Stimulated activated CD4-positive, alpha-beta T cell treated with anti-CD3 and anti-CD28 coated beads, Interleukin-15, amount 100 ng/mL, for 48 hours (primary cell): ENCODE results near the gene CTNNAL1.
A peak's percentile ranks its signal among the peaks of the same experiment; 100 is the strongest.

Experiments used
- DNase-seq, 2 donors: peaks; one replicate each; pipeline ENCODE4 v3.0.0-alpha.2; 2020; ENCODE audit warnings: low read depth in 2 of 2

The CTNNAL1 gene

GRCh38 chr9:109027176-109027575 lies 13.9 kb upstream of the CTNNAL1 start:
- no peak for DNase-seq

DNA sequence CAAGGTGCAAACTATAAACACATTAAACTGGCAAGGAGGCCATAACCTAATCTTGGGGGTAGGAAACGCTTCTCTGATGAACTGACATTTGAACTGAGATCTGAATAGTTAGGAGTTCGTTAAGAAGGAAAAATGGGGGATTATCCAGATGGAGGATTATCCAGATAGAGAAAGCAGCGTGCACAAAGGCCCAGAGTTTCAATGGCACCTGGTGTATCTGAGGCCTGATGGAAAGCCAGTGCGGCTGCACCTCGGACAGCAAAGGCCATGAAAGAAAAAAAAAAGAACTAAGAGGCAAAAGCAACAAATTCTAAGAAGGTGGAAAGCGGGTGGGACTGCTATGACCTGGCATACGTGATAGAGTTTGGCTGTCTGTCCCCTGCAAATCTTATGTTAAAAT lies 13.0 kb upstream of the CTNNAL1 start:
- DNase-seq, result no peak

DNA sequence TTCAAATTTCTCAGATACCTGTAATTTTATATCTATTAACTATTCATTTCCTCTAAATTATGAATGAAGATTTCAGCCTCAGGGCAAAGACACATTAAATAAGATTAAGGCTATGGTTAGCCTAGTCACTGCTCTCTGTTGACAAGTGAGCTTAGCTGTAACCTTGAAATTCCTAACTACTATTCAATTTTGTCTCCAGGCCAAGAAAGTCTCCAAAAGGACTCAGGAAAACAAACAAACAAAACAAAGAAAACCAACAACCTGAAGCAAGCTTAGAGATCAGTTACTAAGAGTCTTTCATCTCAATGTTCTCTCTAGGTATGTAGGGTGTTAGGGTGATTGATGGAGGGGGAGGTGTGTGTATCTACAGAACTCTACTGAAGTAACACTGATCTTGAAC lies 9.6 kb upstream of the CTNNAL1 start:
- no peak for DNase-seq

- DNase-seq, result no peak
These were observed 7.5 kb upstream of the CTNNAL1 start for GRCh38 chr9:109020581-109021511.

DNA sequence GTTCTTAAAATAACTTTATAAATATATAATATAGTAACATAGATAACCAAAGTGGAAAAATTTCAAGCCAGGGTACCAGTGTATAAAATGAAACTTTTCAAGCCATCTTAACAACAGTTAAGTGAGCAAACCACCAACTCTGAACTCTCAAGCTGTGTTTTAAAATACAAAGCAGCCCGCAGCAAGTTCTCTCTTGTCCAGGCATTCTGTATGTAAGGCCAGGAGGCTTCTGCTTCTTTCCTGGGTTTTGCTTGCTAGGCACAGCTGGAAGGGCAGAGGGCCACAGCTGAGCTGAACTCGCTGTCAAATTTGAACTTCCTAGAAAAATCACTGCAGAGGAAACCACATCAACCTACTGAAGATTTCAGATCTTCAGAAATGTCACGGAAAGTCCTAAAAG lies 6.8 kb upstream of the CTNNAL1 start:
- DNase-seq, result no peak

DNA sequence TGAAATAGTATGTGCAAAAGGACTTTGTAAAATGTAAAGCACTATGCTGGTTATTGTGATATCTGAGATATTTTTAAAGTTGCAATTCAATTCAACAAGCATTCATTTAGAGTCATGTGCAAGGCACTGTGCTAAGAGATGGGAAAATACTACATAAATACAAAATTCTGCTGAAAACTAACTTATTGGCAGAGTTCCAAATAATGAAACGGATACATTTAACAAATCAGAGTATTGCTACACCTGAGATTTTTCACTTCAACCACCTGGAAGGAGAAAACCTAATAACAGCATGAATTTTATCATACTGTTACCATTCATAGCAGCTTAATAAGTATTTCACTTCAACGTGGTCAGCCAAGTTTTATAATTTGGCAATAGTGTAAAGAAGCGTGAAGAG lies 6.1 kb upstream of the CTNNAL1 start:
- no peak for DNase-seq

GRCh38 chr9:109017493-109017892 lies 4.2 kb upstream of the CTNNAL1 start:
- no peak for DNase-seq

DNA sequence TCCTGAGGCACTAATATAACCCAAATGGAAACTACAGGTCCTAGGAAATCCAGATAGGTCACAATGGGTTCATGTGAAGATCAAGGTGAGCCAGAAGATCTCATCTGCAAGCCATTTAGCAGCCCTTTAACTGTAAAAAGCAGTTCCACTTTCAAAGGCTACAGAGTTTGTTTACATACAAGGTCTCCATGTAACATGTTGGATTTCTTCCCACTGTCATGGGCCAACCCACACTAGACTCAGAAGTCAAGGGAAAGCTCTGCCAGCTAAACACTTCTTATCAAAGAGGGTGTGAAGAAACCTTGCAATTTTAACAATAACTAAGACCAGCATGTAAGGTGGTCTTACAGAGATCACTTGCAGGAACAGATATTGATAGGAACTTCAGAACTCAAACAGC lies 3.8 kb upstream of the CTNNAL1 start:
- no peak for DNase-seq

DNA sequence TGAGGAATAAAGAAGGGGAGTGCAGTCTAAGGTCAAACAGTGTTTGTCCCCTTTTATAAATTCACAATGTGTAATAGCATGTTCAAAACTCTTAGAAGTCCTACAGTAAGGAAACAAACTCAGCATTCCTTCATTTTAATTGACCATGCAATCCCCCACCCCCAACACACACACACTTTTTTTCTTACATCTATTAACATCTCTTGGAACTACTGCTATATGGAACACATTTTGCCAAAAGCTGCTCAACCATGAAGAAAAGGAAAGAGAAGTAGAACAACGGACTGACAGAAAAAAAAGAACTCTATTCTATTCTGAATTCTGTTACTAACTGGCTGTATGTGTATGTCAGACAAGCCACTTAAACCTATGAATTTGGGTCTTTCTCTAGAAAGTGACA lies 2.8 kb upstream of the CTNNAL1 start:
- DNase-seq, result no peak

GRCh38 chr9:109014608-109015280 lies 1.4 kb upstream of the CTNNAL1 start:
- DNase-seq, result no peak

DNA sequence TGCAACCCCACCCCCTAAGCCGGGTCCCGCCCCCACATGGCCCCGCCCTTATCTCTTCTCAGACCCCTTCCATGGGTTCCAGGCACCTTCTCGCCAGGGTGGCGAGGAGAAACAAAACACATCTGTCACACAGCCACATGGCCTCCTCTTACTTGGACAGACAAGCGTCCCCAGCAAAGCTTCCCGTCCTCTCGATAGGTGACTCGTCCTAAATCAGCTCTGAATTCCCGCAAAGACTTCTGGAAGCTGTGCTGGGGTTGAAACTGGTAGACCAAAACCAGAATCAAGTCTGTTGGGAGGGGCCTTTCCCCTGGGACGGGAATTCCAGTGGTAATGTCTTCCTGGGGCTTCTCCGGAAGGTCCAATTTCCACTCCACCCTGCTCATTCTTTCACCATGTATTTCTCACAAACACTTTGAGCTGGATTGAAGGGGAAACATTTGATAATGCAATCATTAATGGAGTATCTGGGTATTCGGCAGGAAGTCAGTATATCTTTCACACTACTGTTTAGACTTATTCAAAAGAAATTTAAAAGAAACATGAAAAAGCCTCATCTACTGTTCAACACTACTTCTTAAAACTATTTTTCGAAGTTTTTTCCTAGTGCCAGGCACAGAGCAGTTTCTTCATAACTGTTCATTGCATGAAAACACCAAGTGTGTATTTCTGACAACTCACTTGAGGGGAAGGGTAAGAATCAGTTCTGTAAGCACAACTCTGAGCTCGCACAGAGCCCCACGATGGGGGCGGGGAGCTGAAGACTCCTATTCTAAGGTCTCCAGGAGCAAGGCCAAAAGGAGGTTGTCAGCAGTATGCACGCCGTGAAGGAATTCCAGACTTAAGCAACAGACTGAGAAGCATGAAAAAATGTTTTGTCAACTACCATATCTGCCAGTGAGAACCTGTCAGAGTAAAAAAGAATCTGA lies 644 bp upstream of the CTNNAL1 start:
- DNase-seq, result no peak

DNA sequence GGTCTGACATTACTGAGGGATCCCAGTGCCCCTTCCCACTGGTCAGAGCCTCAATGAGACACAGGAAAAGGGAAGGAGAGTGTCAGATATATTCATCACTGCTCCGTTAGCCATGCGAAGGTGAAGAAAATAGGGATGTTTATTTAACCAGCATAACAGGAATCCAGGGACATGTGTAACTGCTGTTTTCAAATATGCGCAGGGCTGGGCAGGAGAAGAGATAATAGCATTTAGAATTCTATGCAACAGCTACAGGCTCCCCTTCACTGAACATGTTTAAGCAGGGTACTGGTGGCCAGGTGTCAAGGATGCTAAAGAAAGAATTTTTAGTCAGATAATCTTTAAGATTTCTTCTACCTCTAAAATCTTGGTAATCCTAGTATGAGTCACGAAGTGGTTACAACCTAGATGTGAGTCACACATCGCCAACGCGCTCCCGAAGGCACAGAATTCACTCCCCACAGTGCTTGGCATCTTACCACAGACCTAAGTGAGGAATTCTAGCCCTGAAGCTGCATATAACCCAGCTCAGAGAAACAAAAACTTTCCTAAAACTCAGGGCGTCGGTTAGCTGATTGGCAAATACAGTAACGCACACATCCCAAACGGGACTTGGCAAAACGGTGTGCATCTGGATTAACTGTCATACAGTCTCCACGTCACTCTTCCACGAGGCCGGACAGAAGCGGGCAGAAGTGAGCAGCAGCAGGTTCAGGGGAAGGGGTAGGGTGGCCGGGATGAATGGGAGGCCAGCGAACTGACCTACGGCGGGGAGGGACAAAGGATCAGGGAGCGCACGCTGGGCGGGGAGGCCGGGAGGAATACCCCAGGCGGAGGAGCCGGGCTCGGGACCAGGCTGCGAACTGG lies 1.1 kb downstream of the CTNNAL1 start:
- DNase-seq, result peak in 1 of 2 donors; percentile 14

- DNase-seq, result no peak
These were observed 2.0 kb downstream of the CTNNAL1 start for GRCh38 chr9:109011231-109011671.

DNA sequence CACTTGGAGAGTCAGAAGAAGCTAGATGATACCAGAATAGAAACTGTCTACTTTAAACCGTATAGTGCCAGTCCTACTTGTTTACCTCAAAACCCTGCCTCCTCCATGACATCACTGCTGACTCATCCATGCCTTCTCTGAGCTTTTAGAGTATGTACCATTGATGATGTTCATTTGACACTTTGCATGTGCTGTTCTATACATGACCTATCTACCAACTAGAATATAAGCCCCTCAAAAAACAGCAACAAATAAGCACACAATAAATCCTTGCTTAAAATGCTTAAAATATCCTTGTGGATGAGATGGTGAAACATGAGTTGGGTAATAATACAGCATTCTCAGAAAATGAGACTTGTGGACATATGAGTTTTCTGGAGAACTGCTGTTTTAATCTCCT lies 2.6 kb downstream of the CTNNAL1 start:
- peak; percentile 43 to 63 for DNase-seq

GRCh38 chr9:109005678-109006077 lies 7.6 kb downstream of the CTNNAL1 start:
- no peak for DNase-seq

DNA sequence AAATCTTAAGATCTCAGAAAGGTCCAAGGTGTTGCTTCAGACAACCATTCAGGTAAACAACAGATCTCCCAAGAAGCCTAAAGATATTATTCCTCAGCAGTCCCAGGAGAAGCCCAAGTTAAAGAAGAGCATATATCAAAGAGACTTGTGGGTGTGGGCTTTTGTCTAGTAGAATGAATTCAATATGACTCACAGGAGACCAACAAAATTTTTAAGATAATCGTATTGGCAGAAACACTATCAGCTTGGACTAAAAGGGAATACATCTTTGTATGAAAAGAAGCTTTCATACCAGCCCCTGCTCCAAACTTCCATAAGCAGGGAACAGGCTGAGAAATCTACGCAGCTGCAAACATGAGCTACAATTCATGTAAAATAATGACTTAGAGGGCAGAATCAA lies 10.2 kb downstream of the CTNNAL1 start:
- DNase-seq, result no peak

DNA sequence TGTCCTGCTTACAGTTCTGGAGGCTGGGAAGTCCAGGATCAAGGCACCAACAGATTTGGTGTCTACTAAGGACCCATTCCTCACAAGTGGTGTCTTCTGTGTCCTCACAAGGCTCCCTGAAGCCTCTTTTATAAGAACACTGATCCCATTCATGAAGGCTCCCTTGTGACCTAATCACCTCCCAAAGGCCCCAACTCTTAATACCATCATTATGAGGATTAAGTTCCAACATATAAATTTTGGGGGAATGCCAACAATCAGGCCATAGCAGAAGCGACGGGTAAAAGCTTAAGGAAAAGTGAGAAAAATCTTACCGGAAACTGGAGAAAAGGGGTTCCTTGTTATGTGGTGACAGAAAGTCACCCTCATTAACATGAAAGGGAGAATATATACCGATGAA lies 11.2 kb downstream of the CTNNAL1 start:
- DNase-seq, result no peak

DNA sequence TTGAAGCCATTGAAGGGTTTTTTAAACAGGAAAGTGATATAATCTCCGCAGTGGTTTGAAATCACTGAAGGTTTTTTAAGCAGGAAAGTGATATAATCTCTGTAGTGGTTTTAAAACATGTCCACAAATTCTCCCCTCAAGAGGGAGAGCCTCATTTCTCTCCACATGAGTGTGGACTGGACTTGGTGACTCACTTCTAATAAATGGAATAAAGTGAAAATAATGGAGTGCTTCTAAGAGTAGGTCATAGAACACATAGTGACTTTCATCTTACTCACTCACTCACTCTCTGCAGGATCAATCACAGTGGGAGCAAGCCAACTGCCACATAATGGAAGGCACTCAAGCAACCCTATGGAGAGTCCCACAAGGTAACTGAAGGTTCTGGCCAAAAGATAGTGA lies 12.0 kb downstream of the CTNNAL1 start:
- no peak for DNase-seq

GRCh38 chr9:108997112-108997511 lies 16.2 kb downstream of the CTNNAL1 start:
- no peak for DNase-seq

DNA sequence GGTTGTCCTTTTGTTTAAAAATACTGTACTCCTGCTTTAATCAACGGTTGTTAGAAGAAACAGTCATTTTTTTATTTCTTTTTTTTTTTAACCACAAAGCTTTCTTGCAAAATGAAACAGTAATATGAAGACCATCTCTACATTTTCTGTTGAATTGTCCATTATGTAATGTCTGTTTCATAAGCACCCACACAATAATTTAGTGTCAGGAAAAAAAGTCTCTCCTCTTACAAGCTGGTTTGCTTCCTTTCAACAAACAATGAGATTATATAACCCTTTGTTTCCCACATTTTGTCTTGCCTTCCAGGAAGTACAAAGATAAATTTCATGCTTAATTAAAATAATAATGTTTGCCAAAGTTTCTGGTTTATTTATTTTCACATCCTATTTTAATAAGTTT lies 16.7 kb downstream of the CTNNAL1 start:
- DNase-seq, result no peak

GRCh38 chr9:108994695-108995094 lies 18.6 kb downstream of the CTNNAL1 start:
- DNase-seq, result no peak
